NCI-H1436 treated with DMSO at 0.1 percent for 48 hours (cell line): ENCODE results near the gene ABCB1.
"Not testable (repeated sequence)": the region's sequence is repeated elsewhere in the genome, so short reads cannot be mapped to it uniquely, and the experiment has no call there.

ENCODE experiments used
- DNase-seq: peaks from one replicate; lab custom pipeline; 2025; lab: John Stamatoyannopoulos, UW

The ABCB1 gene

GRCh38 chr7:87575521-87575920 lies 25.2 kb downstream of the ABCB1 start:
- no peak for DNase-seq

GRCh38 chr7:87574630-87575029 lies 26.1 kb downstream of the ABCB1 start:
- no peak for DNase-seq

GRCh38 chr7:87572513-87572912 lies 28.2 kb downstream of the ABCB1 start:
- not testable (repeated sequence) for DNase-seq

- DNase-seq: no peak
These were observed 30.5 kb downstream of the ABCB1 start for GRCh38 chr7:87570178-87570577.

- no peak for DNase-seq
These were observed 33.6 kb downstream of the ABCB1 start for GRCh38 chr7:87567052-87567451.

- no peak for DNase-seq
These were observed 34.3 kb downstream of the ABCB1 start for GRCh38 chr7:87566311-87566900.

GRCh38 chr7:87565877-87566276 lies 34.8 kb downstream of the ABCB1 start:
- DNase-seq: no peak

GRCh38 chr7:87564296-87564963 lies 36.3 kb downstream of the ABCB1 start:
- no peak for DNase-seq

- DNase-seq: no peak
These were observed 39.0 kb downstream of the ABCB1 start for GRCh38 chr7:87561702-87562101.

GRCh38 chr7:87561102-87561501 lies 39.6 kb downstream of the ABCB1 start:
- no peak for DNase-seq

- DNase-seq: no peak
These were observed 48.3 kb downstream of the ABCB1 start for GRCh38 chr7:87552351-87552900.

- no peak for DNase-seq
These were observed 52.4 kb downstream of the ABCB1 start for GRCh38 chr7:87548123-87548919.

- no peak for DNase-seq
These were observed 54.9 kb downstream of the ABCB1 start for GRCh38 chr7:87545760-87546159.

GRCh38 chr7:87543623-87544022 lies 57.1 kb downstream of the ABCB1 start:
- no peak for DNase-seq

GRCh38 chr7:87541648-87542047 lies 59.0 kb downstream of the ABCB1 start:
- no peak for DNase-seq

- DNase-seq: no peak
These were observed 62.6 kb downstream of the ABCB1 start for GRCh38 chr7:87538052-87538451.

- DNase-seq: no peak
These were observed 66.6 kb downstream of the ABCB1 start for GRCh38 chr7:87534072-87534471.

GRCh38 chr7:87530126-87530525 lies 70.6 kb downstream of the ABCB1 start:
- no peak for DNase-seq

- no peak for DNase-seq
These were observed 72.0 kb downstream of the ABCB1 start for GRCh38 chr7:87528730-87529129.

- no peak for DNase-seq
These were observed 81.9 kb downstream of the ABCB1 start for GRCh38 chr7:87518735-87519134.

- no peak for DNase-seq
These were observed 82.8 kb downstream of the ABCB1 start for GRCh38 chr7:87517891-87518290.

GRCh38 chr7:87517136-87517815 lies 83.4 kb downstream of the ABCB1 start:
- DNase-seq: no peak
